B cell (primary cell): Measurements from ENCODE around the gene POLD2. TPM values are rescaled to one million over a fixed set of nuclear protein-coding genes. Genes with fewer than 3 reads are reported as not detected.

Source experiments
- ATAC-seq: fragments of 200-7000 bp; cut with Tn5 transposase; one replicate; pipeline ENCODE4 v1.10.0; 2021; ENCODE audit warnings: low read depth, mild to moderate bottlenecking, moderate number of reproducible peaks, moderate library complexity
- CTCF ChIA-PET: fragments of 350-600 bp; sonication (Branson Sonifier 250); formaldehyde crosslinking; loops from one replicate; lab custom pipeline; 2021; ENCODE audit warnings: antibody characterized with exemption, inconsistent platforms; lab: Charles Lee
- POLR2A ChIA-PET: fragments of 350-600 bp; sonication (Branson Sonifier 250); formaldehyde crosslinking; loops from one replicate; lab custom pipeline; 2021; ENCODE audit warnings: antibody characterized with exemption; lab: Charles Lee
- DNase-seq: peaks from one replicate; pipeline ENCODE4 v3.0.0; 2013
- H2AFZ ChIP-seq: 2 replicates; pipeline ENCODE4 v1.6.1; 2012; ENCODE audit warnings: mild to moderate bottlenecking, low read depth, low read length; ENCODE audit not compliant: insufficient read depth, poor library complexity, severe bottlenecking
- H3K27ac ChIP-seq, 2 donors: 1 replicate in 1 of 2; 2 replicates in 1 of 2; pipeline ENCODE4 v1.5.1; 2012 to 2013; ENCODE audit warnings: low read length in 2 of 2, mild to moderate bottlenecking in 2 of 2, moderate library complexity in 1 of 2
- H3K27me3 ChIP-seq, 4 experiments: fragments of 200-600 bp in 1 of 4; sonication (generic) in 1 of 4; replicated peaks in 1 of 4; 1 replicate in 2 of 4; 2 replicates in 2 of 4; pipeline versions ENCODE4 v1.6.1 to v1.7.0; 2013 to 2016; ENCODE audit warnings: low read length in 3 of 4, mild to moderate bottlenecking in 2 of 4, mixed read lengths in 1 of 4, moderate library complexity in 1 of 4; ENCODE audit not compliant: insufficient read depth in 4 of 4, control insufficient read depth in 3 of 4; ENCODE audit errors: control extremely low read depth in 1 of 4
- H3K36me3 ChIP-seq, 2 experiments: replicated peaks in 1 of 2; 1 replicate in 1 of 2; 2 replicates in 1 of 2; pipeline versions ENCODE4 v1.6.1 to v1.7.1; 2013; ENCODE audit warnings: low read length in 1 of 2; ENCODE audit not compliant: insufficient read depth in 2 of 2, control insufficient read depth in 1 of 2; ENCODE audit errors: control extremely low read depth in 1 of 2, extremely low read depth in 1 of 2
- H3K4me1 ChIP-seq, 2 donors: fragments of 200-600 bp in 1 of 2; sonication (generic) in 1 of 2; 1 replicate in 1 of 2; 2 replicates in 1 of 2; pipeline versions ENCODE4 v1.5.1 to v1.6.1; 2013 to 2017; ENCODE audit warnings: low read length in 2 of 2; ENCODE audit not compliant: control insufficient read depth in 2 of 2, insufficient read depth in 2 of 2
- H3K4me2 ChIP-seq: replicated peaks from 2 replicates; pipeline ENCODE3; 2012; ENCODE audit warnings: mild to moderate bottlenecking, low read depth, low read length; ENCODE audit not compliant: poor library complexity, severe bottlenecking
- H3K4me3 ChIP-seq, 5 experiments: fragments of 200-600 bp in 1 of 5; sonication (generic) in 1 of 5; 1 replicate in 3 of 5; 2 replicates in 2 of 5; pipeline versions ENCODE4 v1.5.1 to v1.7.0; 2011 to 2016; ENCODE audit warnings: low read length in 4 of 5, mild to moderate bottlenecking in 4 of 5, low read depth in 2 of 5, control low read depth in 1 of 5, moderate library complexity in 1 of 5; ENCODE audit not compliant: insufficient read depth in 1 of 5; ENCODE audit errors: control extremely low read depth in 1 of 5, extremely low read depth in 1 of 5
- H3K79me2 ChIP-seq: fragments of 200-600 bp; sonication (generic); one replicate; pipeline ENCODE4 v1.6.0; 2016; ENCODE audit warnings: low read length; ENCODE audit not compliant: control insufficient read depth, insufficient read depth
- H3K9ac ChIP-seq: fragments of 200-600 bp; sonication (generic); 2 replicates; pipeline ENCODE4 v1.6.1; 2017; ENCODE audit warnings: mild to moderate bottlenecking, low read length, moderate library complexity
- H3K9me3 ChIP-seq, 3 donors: one replicate each; pipeline versions ENCODE4 v1.6.1 to v1.7.1; 2013; ENCODE audit warnings: low read length in 2 of 3; ENCODE audit not compliant: control insufficient read depth in 2 of 3, insufficient read depth in 1 of 3; ENCODE audit errors: control extremely low read depth in 1 of 3
- H4K20me1 ChIP-seq: 2 replicates; pipeline ENCODE4 v1.6.0; 2012; ENCODE audit warnings: mild to moderate bottlenecking, low read length; ENCODE audit not compliant: insufficient read depth, control insufficient read depth, poor library complexity, severe bottlenecking
- H3K27ac Mint-ChIP-seq: one replicate; pipeline ENCODE4 v1.8.0; 2021; ENCODE audit warnings: mixed read lengths
- H3K27me3 Mint-ChIP-seq: one replicate; pipeline ENCODE4 v1.8.0; 2021; ENCODE audit warnings: mixed read lengths
- H3K4me1 Mint-ChIP-seq: one replicate; pipeline ENCODE4 v1.8.0; 2021; ENCODE audit warnings: mixed read lengths
- H3K4me3 Mint-ChIP-seq: one replicate; pipeline ENCODE4 v1.8.0; 2021; ENCODE audit warnings: mixed read lengths
- H3K9me3 Mint-ChIP-seq: one replicate; pipeline ENCODE4 v1.8.0; 2022; ENCODE audit warnings: mixed read lengths; ENCODE audit not compliant: insufficient read depth
- EZH2 ChIP-seq: IDR thresholded peaks from 2 replicates; pipeline ENCODE4 v1.6.1; 2012; ENCODE audit warnings: borderline replicate concordance, low read depth, mild to moderate bottlenecking, moderate library complexity, low read length; ENCODE audit not compliant: insufficient read depth, poor library complexity, severe bottlenecking
- WGBS: methylation state at CpG from one replicate; pipeline ENCODE4 v1.1.5; 2013; ENCODE audit warnings: missing lambda C conversion rate; ENCODE audit not compliant: insufficient coverage; 5-methylcytosine and 5-hydroxymethylcytosine counted together
- intact Hi-C: fragments of 100-400 bp; cut with micrococcal nuclease; formaldehyde crosslinking; loops from one replicate; pipeline ENCODE4 v1.10.0; 2022
- polyA plus RNA-seq: library from polyadenylated mRNA; depleted of rRNA; stranded (reverse); fragments of >200 nt; gene quantifications from 2 replicates; pipeline ENCODE4 v1.2.3, GENCODE V29; 2012
- total RNA-seq, 2 donors: library from RNA; stranded (reverse); fragments of 120-200 nt in 1 of 2; gene quantifications; 1 replicate in 1 of 2; 2 replicates in 1 of 2; pipeline versions ENCODE4 v1.2.3 to v1.2.4, GENCODE V29; 2013 to 2022
- TF ChIP-seq, protein P1 (sequence below): fragments of 200-600 bp; IDR thresholded peaks from one replicate; pipeline ENCODE4 v1.8.0; 2022; ENCODE audit warnings: antibody characterized with exemption, mild to moderate bottlenecking

Gene POLD2
- total and polyA plus RNA-seq, 2 donors (not counting 1 experiment from before 2014, with no cell fraction given): 73.6 to 86.7 TPM

DNA sequence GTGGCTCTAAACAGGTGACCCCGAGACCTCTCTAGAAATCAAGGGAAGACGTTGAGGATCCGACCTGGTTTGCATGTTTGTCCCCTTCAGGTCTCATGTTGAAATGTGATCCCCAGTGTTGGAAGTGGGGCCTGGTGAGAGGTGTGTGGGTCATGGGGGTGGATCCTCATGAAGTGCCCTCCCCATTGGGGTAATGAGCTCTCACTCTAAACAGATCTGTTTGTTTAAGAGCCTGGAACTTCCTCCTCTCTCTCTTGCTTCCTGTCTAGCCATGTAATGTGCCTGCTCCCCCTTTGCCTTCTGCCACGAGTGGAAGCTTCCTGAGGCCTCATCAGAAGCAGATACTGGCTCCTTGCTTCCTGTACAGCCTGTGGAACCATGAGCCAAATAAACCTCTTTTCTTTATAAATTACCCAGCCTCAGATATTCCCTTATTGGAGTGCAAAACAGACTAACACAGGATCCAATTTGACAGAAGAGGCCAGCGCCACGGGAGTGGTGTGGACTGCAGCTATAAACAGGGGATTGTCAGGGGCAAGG is 30.2 kb downstream of the POLD2 start:
- H3K4me2 ChIP-seq: no peak overlapping the region
- H3K4me3 Mint-ChIP-seq: no peak overlapping the region

More for the DNA sequence above, 30.2 kb downstream of the POLD2 start:
- DNase-seq: no peak
- Mint-ChIP-seq H3K4me1 (peaks cover 50% of the 10 kb centered on the region), H3K9me3 (no peaks in the 10 kb centered on the region), H3K27ac (peak overlapping the region; percentile 74), H3K27me3 (no peaks in the 10 kb centered on the region)
- Histone ChIP-seq H3K79me2 (no peaks in the 10 kb centered on the region), H3K27ac (no peak overlapping the region), H3K9me3 (no peaks in the 10 kb centered on the region), H3K4me1 (peaks cover 19 to 46% of the 10 kb centered on the region in 2 donors), H4K20me1 (no peaks in the 10 kb centered on the region), H3K9ac (no peak overlapping the region), H3K4me3 (no peak overlapping the region), H3K27me3 (no peaks in the 10 kb centered on the region), H2AFZ (no peak overlapping the region), H3K36me3 (no peaks in the 10 kb centered on the region)
- WGBS: 82% methylated on average over 6 of the region's 6 CpGs
- ChIA-PET CTCF (no interaction called here), POLR2A (no interaction called here)
- ATAC-seq: no peak
- intact Hi-C loops: no loop called here
- TF ChIP-seq EZH2: no peak
- TF ChIP-seq, protein P1, sequence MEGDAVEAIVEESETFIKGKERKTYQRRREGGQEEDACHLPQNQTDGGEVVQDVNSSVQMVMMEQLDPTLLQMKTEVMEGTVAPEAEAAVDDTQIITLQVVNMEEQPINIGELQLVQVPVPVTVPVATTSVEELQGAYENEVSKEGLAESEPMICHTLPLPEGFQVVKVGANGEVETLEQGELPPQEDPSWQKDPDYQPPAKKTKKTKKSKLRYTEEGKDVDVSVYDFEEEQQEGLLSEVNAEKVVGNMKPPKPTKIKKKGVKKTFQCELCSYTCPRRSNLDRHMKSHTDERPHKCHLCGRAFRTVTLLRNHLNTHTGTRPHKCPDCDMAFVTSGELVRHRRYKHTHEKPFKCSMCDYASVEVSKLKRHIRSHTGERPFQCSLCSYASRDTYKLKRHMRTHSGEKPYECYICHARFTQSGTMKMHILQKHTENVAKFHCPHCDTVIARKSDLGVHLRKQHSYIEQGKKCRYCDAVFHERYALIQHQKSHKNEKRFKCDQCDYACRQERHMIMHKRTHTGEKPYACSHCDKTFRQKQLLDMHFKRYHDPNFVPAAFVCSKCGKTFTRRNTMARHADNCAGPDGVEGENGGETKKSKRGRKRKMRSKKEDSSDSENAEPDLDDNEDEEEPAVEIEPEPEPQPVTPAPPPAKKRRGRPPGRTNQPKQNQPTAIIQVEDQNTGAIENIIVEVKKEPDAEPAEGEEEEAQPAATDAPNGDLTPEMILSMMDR: no peak
